Trophoblast cell (in vitro differentiated cells and primary cell): ENCODE measurements around the gene PRLR.

ENCODE experiments used
- DNase-seq, 2 donors: peaks; one replicate each; pipeline ENCODE4 v3.0.0-alpha.2; 2016
- H2AFZ ChIP-seq: 2 replicates; pipeline ENCODE4 v1.6.1; 2013; ENCODE audit warnings: low read length, moderate library complexity, mild to moderate bottlenecking; ENCODE audit not compliant: insufficient read depth, poor library complexity
- H2AK5ac ChIP-seq: 2 replicates; pipeline ENCODE4 v1.6.1; 2013; ENCODE audit warnings: mild to moderate bottlenecking, low read length
- H2BK120ac ChIP-seq: 2 replicates; pipeline ENCODE4 v1.6.1; 2013; ENCODE audit warnings: low read length, mild to moderate bottlenecking, moderate library complexity; ENCODE audit not compliant: insufficient read depth, poor library complexity
- H2BK12ac ChIP-seq: 2 replicates; pipeline ENCODE4 v1.6.1; 2013; ENCODE audit warnings: mild to moderate bottlenecking, low read length, moderate library complexity
- H2BK5ac ChIP-seq: 2 replicates; pipeline ENCODE4 v1.6.1; 2013; ENCODE audit warnings: low read length, low read depth, moderate library complexity, mild to moderate bottlenecking; ENCODE audit not compliant: poor library complexity
- H3K14ac ChIP-seq: 2 replicates; pipeline ENCODE4 v1.6.1; 2013; ENCODE audit warnings: mild to moderate bottlenecking, low read length
- H3K18ac ChIP-seq: 2 replicates; pipeline ENCODE4 v1.6.1; 2013; ENCODE audit warnings: mild to moderate bottlenecking, low read length
- H3K23ac ChIP-seq: 2 replicates; pipeline ENCODE4 v1.6.1; 2013; ENCODE audit warnings: low read length
- H3K27ac ChIP-seq: 2 replicates; pipeline ENCODE4 v1.5.1; 2013; ENCODE audit warnings: low read depth, mild to moderate bottlenecking, inconsistent platforms, low read length, moderate library complexity
- H3K27me3 ChIP-seq: 2 replicates; pipeline ENCODE4 v1.6.1; 2013; ENCODE audit warnings: inconsistent platforms, mild to moderate bottlenecking, low read length, moderate library complexity; ENCODE audit not compliant: insufficient read depth
- H3K36me3 ChIP-seq, 2 experiments: 1 replicate in 1 of 2; 2 replicates in 1 of 2; pipeline ENCODE4 v1.6.1; 2013; ENCODE audit warnings: low read length in 2 of 2, mild to moderate bottlenecking in 2 of 2, moderate library complexity in 1 of 2; ENCODE audit not compliant: insufficient read depth in 2 of 2, control insufficient read depth in 1 of 2
- H3K4ac ChIP-seq: 2 replicates; pipeline ENCODE4 v1.6.1; 2013; ENCODE audit warnings: low read depth, mild to moderate bottlenecking, low read length, moderate library complexity
- H3K4me1 ChIP-seq, 2 experiments: 1 replicate in 1 of 2; 2 replicates in 1 of 2; pipeline ENCODE4 v1.6.1; 2013; ENCODE audit warnings: low read length in 2 of 2, mild to moderate bottlenecking in 2 of 2, moderate library complexity in 1 of 2; ENCODE audit not compliant: insufficient read depth in 2 of 2, control insufficient read depth in 1 of 2
- H3K4me2 ChIP-seq: 2 replicates; pipeline ENCODE4 v1.6.1; 2013; ENCODE audit warnings: inconsistent platforms, mild to moderate bottlenecking, low read length, moderate library complexity
- H3K4me3 ChIP-seq: 2 replicates; pipeline ENCODE4 v1.5.1; 2013; ENCODE audit warnings: mild to moderate bottlenecking, low read depth, low read length, inconsistent platforms
- H3K79me1 ChIP-seq: one replicate; pipeline ENCODE4 v1.6.1; 2013; ENCODE audit warnings: low read length
- H3K79me2 ChIP-seq: 2 replicates; pipeline ENCODE4 v1.6.1; 2013; ENCODE audit warnings: low read length, mild to moderate bottlenecking; ENCODE audit not compliant: control insufficient read depth, insufficient read depth, poor library complexity
- H3K9ac ChIP-seq: 2 replicates; pipeline ENCODE4 v1.6.1; 2013; ENCODE audit warnings: mild to moderate bottlenecking, low read length
- H3K9me3 ChIP-seq: 2 replicates; pipeline ENCODE4 v1.6.1; 2013; ENCODE audit warnings: low read depth, mild to moderate bottlenecking, control low read depth, inconsistent platforms, low read length; ENCODE audit not compliant: insufficient read depth
- H4K12ac ChIP-seq: 2 replicates; pipeline ENCODE4 v1.6.1; 2013; ENCODE audit warnings: low read depth, mild to moderate bottlenecking, low read length, moderate library complexity
- H4K8ac ChIP-seq: 2 replicates; pipeline ENCODE4 v1.6.1; 2013; ENCODE audit warnings: low read depth, mild to moderate bottlenecking, low read length, moderate library complexity
- H4K91ac ChIP-seq: one replicate; pipeline ENCODE4 v1.6.1; 2013; ENCODE audit warnings: low read depth, mild to moderate bottlenecking, low read length, moderate library complexity
- WGBS: extraction: QIAGEN DNeasy Blood & Tissue Kit; methylation state at CpG from one replicate; pipeline ENCODE4 v1.1.7; 2013; ENCODE audit warnings: missing lambda C conversion rate; ENCODE audit not compliant: insufficient read length, insufficient coverage; ENCODE audit errors: extremely low coverage; 5-methylcytosine and 5-hydroxymethylcytosine counted together

PRLR gene

DNA sequence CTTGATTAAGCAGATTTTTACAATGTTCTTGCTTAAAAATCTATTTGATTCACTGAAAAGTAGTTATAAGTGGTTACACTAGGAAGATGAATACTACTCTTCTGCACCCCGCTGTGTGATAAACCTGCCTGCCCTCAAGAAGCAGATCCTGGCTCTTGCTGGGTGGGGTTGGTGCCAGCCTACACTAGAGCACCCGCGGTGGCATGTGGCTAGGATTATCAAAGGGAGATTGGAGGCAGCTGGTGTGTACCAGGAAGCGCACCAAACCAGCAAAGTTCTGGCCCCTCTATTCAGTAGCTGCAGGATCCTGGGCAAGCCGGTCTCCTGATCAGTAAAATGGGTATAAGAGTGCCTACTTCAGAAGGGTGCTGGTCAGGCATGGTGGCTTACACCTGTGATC is 43.5 kb downstream of the PRLR start:
- Histone ChIP-seq H4K8ac (no peak overlapping the region), H3K14ac (no peak overlapping the region), H2BK12ac (no peak overlapping the region), H2BK120ac (no peak overlapping the region), H3K4ac (no peak overlapping the region), H2BK5ac (no peak overlapping the region), H3K23ac (no peak overlapping the region), H3K18ac (no peak overlapping the region), H2AFZ (no peak overlapping the region), H4K91ac (no peak overlapping the region), H3K79me1 (no peaks in the 10 kb centered on the region), H3K79me2 (peaks cover 2% of the 10 kb centered on the region), H3K27ac (no peak overlapping the region), H3K9ac (no peak overlapping the region), H3K4me1 (peaks cover 3 to 5% of the 10 kb centered on the region in 2 experiments), H4K12ac (no peak overlapping the region), H3K9me3 (no peaks in the 10 kb centered on the region), H3K4me3 (no peak overlapping the region), H2AK5ac (no peak overlapping the region), H3K27me3 (no peaks in the 10 kb centered on the region), H3K4me2 (no peak overlapping the region), H3K36me3 (no peaks in the 10 kb centered on the region)
- no peak for DNase-seq
- WGBS, result no CpG with 5 or more reads among the region's 5 CpGs

DNA sequence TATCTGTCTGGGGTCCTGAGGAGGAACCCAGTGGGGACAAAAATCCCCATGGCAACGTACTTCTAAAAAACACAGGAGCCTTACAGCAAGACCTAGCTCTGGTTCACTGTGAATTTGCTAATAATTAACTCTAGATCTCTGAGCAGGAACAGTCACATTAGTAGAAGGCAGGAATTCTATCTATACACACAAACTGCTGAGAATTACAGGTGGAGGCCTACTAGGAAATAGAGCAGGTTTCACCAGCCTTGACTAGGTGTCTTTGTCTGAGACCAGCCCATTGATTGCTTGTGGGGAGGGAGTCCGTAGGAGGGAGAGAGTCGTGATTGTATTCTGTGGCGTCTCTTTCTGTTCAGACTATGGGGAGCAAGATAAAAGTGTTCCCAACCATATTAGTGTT is 44.8 kb downstream of the PRLR start:
- H2BK12ac ChIP-seq, result no peak overlapping the region
- no peak overlapping the region for H3K4me3 ChIP-seq
- no peak overlapping the region for H2AFZ ChIP-seq
- no peak overlapping the region for H3K4ac ChIP-seq
- no peak overlapping the region for H2BK5ac ChIP-seq
- H3K4me1 ChIP-seq, result peaks cover 3 to 5% of the 10 kb centered on the region in 2 experiments
- H3K9me3 ChIP-seq, result no peaks in the 10 kb centered on the region
- no peak overlapping the region for H4K12ac ChIP-seq
- H3K79me2 ChIP-seq, result peaks cover 2% of the 10 kb centered on the region
- no peak overlapping the region for H2BK120ac ChIP-seq
- WGBS, result no CpG with 5 or more reads among the region's 4 CpGs
- H3K9ac ChIP-seq, result no peak overlapping the region
- H4K8ac ChIP-seq, result no peak overlapping the region
- H3K14ac ChIP-seq, result no peak overlapping the region
- no peak overlapping the region for H4K91ac ChIP-seq
- H3K23ac ChIP-seq, result no peak overlapping the region
- H3K79me1 ChIP-seq, result no peaks in the 10 kb centered on the region
- H2AK5ac ChIP-seq, result no peak overlapping the region
- DNase-seq, result no peak
- H3K27me3 ChIP-seq, result no peaks in the 10 kb centered on the region
- no peak overlapping the region for H3K27ac ChIP-seq
- no peak overlapping the region for H3K4me2 ChIP-seq
- no peaks in the 10 kb centered on the region for H3K36me3 ChIP-seq
- H3K18ac ChIP-seq, result no peak overlapping the region

DNA sequence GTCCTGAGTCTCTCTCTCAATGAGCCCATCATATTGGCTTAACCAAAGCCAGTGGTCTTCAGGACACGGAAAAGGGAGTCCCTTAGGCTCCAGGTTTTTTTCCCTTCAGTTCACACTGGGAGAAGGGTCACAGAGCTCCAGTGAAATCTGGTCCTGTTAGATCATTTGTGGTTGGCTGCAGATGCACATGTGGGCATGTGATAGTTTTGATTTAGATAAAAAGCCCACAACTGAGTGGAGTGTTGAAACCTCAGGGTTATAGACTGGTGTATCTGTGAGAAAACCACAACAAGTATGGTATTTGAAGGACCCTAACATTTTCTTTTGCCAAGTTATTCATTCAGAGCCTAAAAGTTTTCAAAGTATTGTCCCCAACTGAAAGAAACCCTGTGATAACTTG is 46.7 kb downstream of the PRLR start:
- Histone ChIP-seq H4K12ac (no peak overlapping the region), H3K18ac (no peak overlapping the region), H3K4me1 (peaks cover 3 to 5% of the 10 kb centered on the region in 2 experiments), H3K79me1 (no peaks in the 10 kb centered on the region), H3K9me3 (no peaks in the 10 kb centered on the region), H2BK5ac (no peak overlapping the region), H3K4me2 (no peak overlapping the region), H3K4me3 (no peak overlapping the region), H2AK5ac (no peak overlapping the region), H4K8ac (no peak overlapping the region), H2AFZ (no peak overlapping the region), H2BK12ac (no peak overlapping the region), H3K79me2 (peaks cover 2% of the 10 kb centered on the region), H3K36me3 (no peaks in the 10 kb centered on the region), H4K91ac (no peak overlapping the region), H3K14ac (no peak overlapping the region), H3K27me3 (no peaks in the 10 kb centered on the region), H3K27ac (no peak overlapping the region), H3K4ac (no peak overlapping the region), H2BK120ac (no peak overlapping the region), H3K23ac (no peak overlapping the region), H3K9ac (no peak overlapping the region)
- no CpG with 5 or more reads among the region's 1 CpG for WGBS
- DNase-seq, result no peak

DNA sequence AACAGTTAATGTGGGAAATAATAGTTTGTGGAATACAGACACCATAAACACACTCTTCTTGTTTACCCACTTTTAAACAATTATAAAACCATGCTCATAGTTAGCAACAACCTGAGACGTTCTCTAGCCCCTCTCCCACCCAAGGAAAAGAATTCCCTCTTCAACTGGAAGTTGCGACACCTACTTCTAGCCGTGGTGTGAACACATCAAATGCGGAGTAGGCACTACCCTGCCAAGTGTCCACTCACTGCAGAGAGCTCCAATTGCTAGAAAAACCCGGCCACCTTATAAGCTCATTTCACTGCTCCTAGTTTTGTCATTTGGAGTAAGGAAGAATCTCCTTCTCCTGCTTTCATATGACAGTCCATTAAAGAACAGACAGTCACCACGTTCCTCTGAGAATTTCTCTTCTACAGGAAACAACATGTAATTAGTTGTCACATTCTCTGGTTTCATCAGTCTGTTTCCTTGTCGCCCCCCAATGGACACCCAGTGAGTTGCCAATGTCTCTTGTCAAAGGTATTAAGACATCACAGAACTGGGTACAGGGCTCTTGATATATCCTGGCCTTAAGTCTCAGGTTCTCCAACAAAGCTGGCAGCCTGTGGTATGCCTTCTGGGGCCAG is 47.3 kb downstream of the PRLR start:
- H4K91ac ChIP-seq, result no peak overlapping the region
- WGBS, result no CpG with 5 or more reads among the region's 7 CpGs
- no peaks in the 10 kb centered on the region for H3K79me1 ChIP-seq

More for the DNA sequence above, 47.3 kb downstream of the PRLR start:
- H4K8ac ChIP-seq, result no peak overlapping the region
- no peak overlapping the region for H3K4ac ChIP-seq
- H3K27ac ChIP-seq, result no peak overlapping the region
- no peaks in the 10 kb centered on the region for H3K27me3 ChIP-seq
- H2AFZ ChIP-seq, result peak overlapping the region; percentile 45
- H3K4me2 ChIP-seq, result no peak overlapping the region
- peaks cover 2% of the 10 kb centered on the region for H3K79me2 ChIP-seq
- H4K12ac ChIP-seq, result no peak overlapping the region
- H3K9me3 ChIP-seq, result no peaks in the 10 kb centered on the region
- H3K4me3 ChIP-seq, result no peak overlapping the region
- peak overlapping the region; percentile 50 for H2AK5ac ChIP-seq
- H2BK5ac ChIP-seq, result no peak overlapping the region
- H3K9ac ChIP-seq, result no peak overlapping the region
- H3K14ac ChIP-seq, result no peak overlapping the region
- no peaks in the 10 kb centered on the region for H3K36me3 ChIP-seq
- peak; percentile 20 to 64 for DNase-seq
- H2BK12ac ChIP-seq, result no peak overlapping the region
- H3K4me1 ChIP-seq, result peaks cover 3 to 5% of the 10 kb centered on the region in 2 experiments
- H2BK120ac ChIP-seq, result no peak overlapping the region
- H3K23ac ChIP-seq, result no peak overlapping the region
- no peak overlapping the region for H3K18ac ChIP-seq
